Activated CD8-positive, alpha-beta T cell treated with anti-CD3 and anti-CD28 coated beads, Interleukin-2, amount 10 ng/mL, durations not matched to agents 7 days and 5 days (primary cell): Measurements from ENCODE around the gene TIFAB. TPM values are rescaled to one million over a fixed set of nuclear protein-coding genes. Genes with fewer than 3 reads are reported as not detected.
"Not testable (repeated sequence)": the region's sequence is repeated elsewhere in the genome, so short reads cannot be mapped to it uniquely, and the experiment has no call there.

Experiments used
- ATAC-seq: fragments of 150-1000 bp; cut with Tn5 transposase; one replicate; pipeline ENCODE4 v1.10.0; 2021; ENCODE audit warnings: moderate library complexity
- CTCF ChIA-PET: fragments of 350-600 bp; sonication (Branson Sonifier 250); formaldehyde crosslinking; loops from one replicate; lab custom pipeline; 2021; ENCODE audit warnings: antibody characterized with exemption; lab: Charles Lee
- POLR2A ChIA-PET: fragments of 350-600 bp; sonication (Branson Sonifier 250); formaldehyde crosslinking; loops from one replicate; lab custom pipeline; 2021; ENCODE audit warnings: antibody characterized with exemption; lab: Charles Lee
- DNase-seq: peaks from one replicate; pipeline ENCODE4 v3.0.0-alpha.2; 2020
- H3K27ac Mint-ChIP-seq: one replicate; pipeline ENCODE4 v1.8.0; 2021; ENCODE audit warnings: mild to moderate bottlenecking, mixed read lengths
- H3K27me3 Mint-ChIP-seq: one replicate; pipeline ENCODE4 v1.8.0; 2021; ENCODE audit warnings: low read depth, mixed read lengths
- H3K36me3 Mint-ChIP-seq: one replicate; pipeline ENCODE4 v1.8.0; 2021; ENCODE audit warnings: low read depth, mixed read lengths
- H3K4me1 Mint-ChIP-seq: one replicate; pipeline ENCODE4 v1.8.0; 2021; ENCODE audit warnings: low read depth, mixed read lengths
- H3K4me3 Mint-ChIP-seq: one replicate; pipeline ENCODE4 v1.8.0; 2021; ENCODE audit warnings: mild to moderate bottlenecking, mixed read lengths
- H3K9me3 Mint-ChIP-seq: one replicate; pipeline ENCODE4 v1.8.0; 2022; ENCODE audit warnings: mixed read lengths; ENCODE audit not compliant: insufficient read depth
- total RNA-seq, 2 experiments: library from RNA; stranded (reverse); gene quantifications; one replicate each; pipeline ENCODE4 v1.2.3, GENCODE V29; 2021

The TIFAB gene
- total RNA-seq: not detected

GRCh38 chr5:135452321-135453030 is at the start of gene TIFAB:
Gene TIFAB (minus strand): TSS chr5:135452351. CDS start chr5:135449939, 2,412 bp downstream.
- Mint-ChIP-seq H3K27me3 (peaks cover 20% of the 10 kb centered on the region), H3K4me1 (no peaks in the 10 kb centered on the region), H3K27ac (no peak within 1 kb of the TSS), H3K4me3 (no peak within 1 kb of the TSS), H3K9me3 (no peaks in the 10 kb centered on the region), H3K36me3 (no peaks in the 10 kb centered on the region)
- no peak for ATAC-seq
- ChIA-PET CTCF (interaction anchor here (0.9 to 1.0 kb wide), 2 partner anchors 8 to 109 kb away, joined by 3 read pairs; no protein-coding TSS in a partner anchor), POLR2A (no interaction called here)
- no peak for DNase-seq

GRCh38 chr5:135498637-135498995 is 46.5 kb upstream of the TIFAB start:
- Mint-ChIP-seq H3K27ac (no peak overlapping the region), H3K4me1 (no peaks in the 10 kb centered on the region), H3K9me3 (no peaks in the 10 kb centered on the region), H3K36me3 (no peaks in the 10 kb centered on the region), H3K4me3 (no peak overlapping the region), H3K27me3 (peaks cover 26% of the 10 kb centered on the region)
- CTCF ChIA-PET: no interaction called here
- ATAC-seq: no peak
- POLR2A ChIA-PET: no interaction called here
- no peak for DNase-seq

- Mint-ChIP-seq H3K4me1 (no peaks in the 10 kb centered on the region), H3K27ac (no peak overlapping the region), H3K4me3 (no peak overlapping the region), H3K27me3 (peaks cover 29% of the 10 kb centered on the region), H3K9me3 (no peaks in the 10 kb centered on the region), H3K36me3 (no peaks in the 10 kb centered on the region)
- ATAC-seq: no peak
- CTCF ChIA-PET: no interaction called here
- POLR2A ChIA-PET: no interaction called here
- DNase-seq: no peak
Measured at GRCh38 chr5:135497971-135498636, 46.0 kb upstream of the TIFAB start.

GRCh38 chr5:135495531-135495930 is 43.4 kb upstream of the TIFAB start:
- ATAC-seq, POLR2A ChIA-PET, H3K36me3 Mint-ChIP-seq, H3K4me3 Mint-ChIP-seq, CTCF ChIA-PET, H3K4me1 Mint-ChIP-seq, H3K9me3 Mint-ChIP-seq, DNase-seq, H3K27ac Mint-ChIP-seq: not testable (repeated sequence)
- peaks cover 51% of the 10 kb centered on the region for H3K27me3 Mint-ChIP-seq

- Mint-ChIP-seq H3K27ac (no peak overlapping the region), H3K4me3 (no peak overlapping the region), H3K4me1 (peaks cover 7% of the 10 kb centered on the region), H3K36me3 (peaks cover 2% of the 10 kb centered on the region), H3K9me3 (no peaks in the 10 kb centered on the region), H3K27me3 (peaks cover 63% of the 10 kb centered on the region)
- POLR2A ChIA-PET: interaction anchor here (1.2 kb wide), 1 partner anchor 11 kb away, joined by 3 read pairs; no protein-coding TSS in a partner anchor
- no peak for ATAC-seq
- no peak for DNase-seq
- CTCF ChIA-PET: no interaction called here
Measured at GRCh38 chr5:135494196-135494595, 42.0 kb upstream of the TIFAB start.

- CTCF ChIA-PET: no interaction called here
- Mint-ChIP-seq H3K36me3 (peaks cover 2% of the 10 kb centered on the region), H3K27me3 (peaks cover 64% of the 10 kb centered on the region), H3K4me1 (peaks cover 7% of the 10 kb centered on the region), H3K9me3 (no peaks in the 10 kb centered on the region), H3K27ac (no peak overlapping the region), H3K4me3 (no peak overlapping the region)
- POLR2A ChIA-PET: interaction anchor here (1.2 kb wide), 1 partner anchor 11 kb away, joined by 3 read pairs; no protein-coding TSS in a partner anchor
- DNase-seq (no peak), ATAC-seq (no peak)
Measured at GRCh38 chr5:135493406-135494180, 41.4 kb upstream of the TIFAB start.

GRCh38 chr5:135492319-135492626 is 40.1 kb upstream of the TIFAB start:
- Mint-ChIP-seq H3K27ac (no peak overlapping the region), H3K27me3 (peaks cover 78% of the 10 kb centered on the region), H3K36me3 (peaks cover 2% of the 10 kb centered on the region), H3K4me3 (no peak overlapping the region), H3K9me3 (no peaks in the 10 kb centered on the region), H3K4me1 (peaks cover 7% of the 10 kb centered on the region)
- ATAC-seq: no peak
- ChIA-PET POLR2A (no interaction called here), CTCF (no interaction called here)
- no peak for DNase-seq

- H3K36me3 Mint-ChIP-seq: peaks cover 2% of the 10 kb centered on the region
- ChIA-PET POLR2A (no interaction called here), CTCF (no interaction called here)
- H3K27ac Mint-ChIP-seq: no peak overlapping the region
- no peak overlapping the region for H3K4me3 Mint-ChIP-seq
- no peaks in the 10 kb centered on the region for H3K9me3 Mint-ChIP-seq
- DNase-seq: no peak
- peaks cover 7% of the 10 kb centered on the region for H3K4me1 Mint-ChIP-seq
- peaks cover 77% of the 10 kb centered on the region for H3K27me3 Mint-ChIP-seq
- no peak for ATAC-seq
Measured at GRCh38 chr5:135491552-135492318, 39.6 kb upstream of the TIFAB start.

GRCh38 chr5:135491038-135491551 is 38.9 kb upstream of the TIFAB start:
- ChIA-PET POLR2A (no interaction called here), CTCF (interaction anchor here (0.8 to 1.7 kb wide), 2 partner anchors 25 to 70 kb away, joined by 3 to 6 read pairs; no protein-coding TSS in a partner anchor)
- no peak overlapping the region for H3K4me3 Mint-ChIP-seq
- ATAC-seq (no peak), DNase-seq (no peak)
- H3K27ac Mint-ChIP-seq: no peak overlapping the region
- peaks cover 80% of the 10 kb centered on the region for H3K27me3 Mint-ChIP-seq
- H3K4me1 Mint-ChIP-seq: peaks cover 7% of the 10 kb centered on the region
- H3K9me3 Mint-ChIP-seq: no peaks in the 10 kb centered on the region
- peaks cover 2% of the 10 kb centered on the region for H3K36me3 Mint-ChIP-seq

GRCh38 chr5:135490245-135491037 is 38.3 kb upstream of the TIFAB start:
- Mint-ChIP-seq H3K27ac (no peak overlapping the region), H3K4me3 (no peak overlapping the region), H3K4me1 (peaks cover 7% of the 10 kb centered on the region), H3K36me3 (peaks cover 2% of the 10 kb centered on the region), H3K27me3 (peaks cover 84% of the 10 kb centered on the region), H3K9me3 (no peaks in the 10 kb centered on the region)
- ATAC-seq (no peak), DNase-seq (no peak)
- ChIA-PET POLR2A (no interaction called here), CTCF (interaction anchor here (0.8 to 1.7 kb wide), 2 partner anchors 25 to 71 kb away, joined by 3 to 6 read pairs; no protein-coding TSS in a partner anchor)
